Activated CD8-positive, alpha-beta T cell treated with anti-CD3 and anti-CD28 coated beads for 36 hours (primary cell): ENCODE measurements around the gene L1CAM. TPM values are rescaled to one million over a fixed set of nuclear protein-coding genes. Genes with fewer than 3 reads are reported as not detected.

Source experiments
- ATAC-seq: fragments of 200-7000 bp; cut with Tn5 transposase; one replicate; pipeline ENCODE4 v1.10.0; 2021; ENCODE audit warnings: mild to moderate bottlenecking, moderate library complexity
- CTCF ChIA-PET: fragments of 350-600 bp; sonication (Branson Sonifier 250); formaldehyde crosslinking; loops from one replicate; lab custom pipeline; 2021; ENCODE audit warnings: antibody characterized with exemption; lab: Charles Lee
- POLR2A ChIA-PET: fragments of 350-600 bp; sonication (Branson Sonifier 250); formaldehyde crosslinking; loops from one replicate; lab custom pipeline; 2021; ENCODE audit warnings: antibody characterized with exemption; lab: Charles Lee
- DNase-seq: peaks from one replicate; pipeline ENCODE4 v3.0.0-alpha.2; 2020
- H3K27ac Mint-ChIP-seq: one replicate; pipeline ENCODE4 v1.8.0; 2021; ENCODE audit warnings: mild to moderate bottlenecking, mixed read lengths
- H3K27me3 Mint-ChIP-seq: one replicate; pipeline ENCODE4 v1.8.0; 2021; ENCODE audit warnings: mixed read lengths
- H3K36me3 Mint-ChIP-seq: one replicate; pipeline ENCODE4 v1.8.0; 2021; ENCODE audit warnings: low read depth, mixed read lengths
- H3K4me1 Mint-ChIP-seq: one replicate; pipeline ENCODE4 v1.8.0; 2021; ENCODE audit warnings: low read depth, mixed read lengths
- H3K4me3 Mint-ChIP-seq: one replicate; pipeline ENCODE4 v1.8.0; 2021; ENCODE audit warnings: mild to moderate bottlenecking, moderate library complexity, mixed read lengths
- H3K9me3 Mint-ChIP-seq: one replicate; pipeline ENCODE4 v1.8.0; 2021; ENCODE audit warnings: mixed read lengths
- CTCF ChIP-seq: fragments of 200-600 bp; IDR thresholded peaks from one replicate; pipeline ENCODE4 v1.8.0; 2022; ENCODE audit warnings: antibody characterized with exemption, mild to moderate bottlenecking
- intact Hi-C: fragments of 100-400 bp; cut with micrococcal nuclease; formaldehyde crosslinking; loops from one replicate; pipeline ENCODE4 v1.10.0; 2022
- total RNA-seq, 2 experiments: library from RNA; stranded (reverse); gene quantifications; one replicate each; pipeline ENCODE4 v1.2.3, GENCODE V29; 2021

Gene L1CAM
- total RNA-seq, 2 experiments from 2014 or later = 2.1 to 2.2 TPM

DNA sequence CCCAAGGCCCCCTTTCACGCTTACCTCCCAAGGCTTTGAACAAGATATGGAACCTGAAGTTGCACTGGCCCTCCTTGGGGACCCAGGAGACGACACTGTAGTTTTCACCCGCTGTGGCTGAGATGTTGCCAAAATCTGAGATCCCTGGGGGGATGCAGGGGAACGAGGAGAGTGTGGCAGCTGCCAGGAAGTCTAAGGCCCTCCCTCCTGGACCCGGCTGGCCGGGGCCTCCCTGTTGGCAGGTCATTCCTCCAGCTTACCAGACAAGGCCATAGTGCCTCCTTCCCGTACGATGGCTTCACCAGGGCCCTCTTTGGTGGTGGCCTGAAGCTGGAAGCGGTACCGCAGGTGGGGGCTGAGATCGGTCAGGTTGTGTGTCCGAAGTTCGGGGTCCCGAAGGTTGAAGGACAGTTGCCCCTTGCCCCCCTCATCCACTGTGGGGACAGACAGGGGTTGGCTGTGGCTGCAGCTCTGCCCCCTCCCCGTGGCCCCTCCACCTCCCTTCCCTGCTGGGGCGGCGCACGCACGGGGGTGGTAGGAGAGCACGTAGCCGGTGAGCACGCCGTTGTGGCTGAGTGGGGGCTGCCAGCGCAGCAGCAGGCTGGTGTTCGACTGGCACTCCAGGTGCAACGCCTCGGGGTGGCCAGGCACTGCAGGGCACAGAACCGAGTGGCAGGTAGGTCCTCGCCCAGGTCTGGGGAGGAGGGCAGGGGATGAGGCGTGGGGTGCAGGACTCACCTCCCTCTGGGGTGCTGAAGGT, 21.2 kb downstream of the L1CAM start:
- Mint-ChIP-seq H3K9me3 (no peaks in the 10 kb centered on the region), H3K27ac (no peak overlapping the region), H3K4me1 (no peaks in the 10 kb centered on the region), H3K36me3 (no peaks in the 10 kb centered on the region), H3K4me3 (no peak overlapping the region), H3K27me3 (no peaks in the 10 kb centered on the region)
- ChIA-PET POLR2A (no interaction called here), CTCF (no interaction called here)
- intact Hi-C loops = no loop called here
- no peak for ATAC-seq
- DNase-seq = no peak
- no peak for TF ChIP-seq CTCF

GRCh38 chrX:153864101-153864500, 21.9 kb downstream of the L1CAM start:
- ChIA-PET POLR2A (no interaction called here), CTCF (no interaction called here)
- Mint-ChIP-seq H3K4me1 (no peaks in the 10 kb centered on the region), H3K4me3 (no peak overlapping the region), H3K27me3 (no peaks in the 10 kb centered on the region), H3K9me3 (no peaks in the 10 kb centered on the region), H3K27ac (no peak overlapping the region), H3K36me3 (no peaks in the 10 kb centered on the region)
- no peak for ATAC-seq
- intact Hi-C loops = no loop called here
- TF ChIP-seq CTCF = no peak
- no peak for DNase-seq

DNA sequence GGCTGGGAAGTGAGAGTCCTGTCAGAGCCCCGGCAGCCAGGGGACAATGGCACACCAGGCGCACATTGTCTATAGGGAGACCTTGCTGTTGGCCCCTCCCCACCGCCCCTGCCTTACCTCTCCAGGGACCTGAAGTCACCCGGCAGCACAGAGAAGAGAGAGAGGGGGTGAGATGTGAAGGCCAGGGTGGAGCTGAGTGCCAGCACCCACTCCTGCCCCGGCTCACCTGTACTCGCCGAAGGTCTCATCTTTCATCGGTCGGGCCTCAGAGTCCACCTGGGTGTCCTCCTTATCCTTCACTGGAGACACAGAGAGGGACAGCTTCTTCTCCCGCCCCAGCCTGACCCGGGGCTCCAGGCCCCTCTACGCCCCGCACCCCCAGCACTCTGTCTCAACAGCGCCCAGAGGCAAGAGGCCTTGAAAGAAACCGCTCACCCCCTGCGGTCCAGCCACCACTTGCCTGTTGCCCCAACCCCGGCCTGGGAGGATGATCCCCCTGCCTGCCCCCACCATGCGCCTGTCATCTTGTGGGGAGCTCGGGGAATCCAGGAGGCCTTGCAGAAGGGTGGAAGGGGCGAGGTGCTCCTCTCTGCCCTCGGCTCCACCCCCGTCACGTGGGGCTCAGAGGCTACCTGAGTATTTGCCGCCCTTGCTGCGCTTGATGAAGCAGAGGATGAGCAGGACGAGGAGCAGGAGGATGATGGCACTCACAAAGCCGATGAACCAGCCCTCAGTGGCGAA, 22.6 kb downstream of the L1CAM start:
- Mint-ChIP-seq H3K4me3 (no peak overlapping the region), H3K4me1 (no peaks in the 10 kb centered on the region), H3K9me3 (no peaks in the 10 kb centered on the region), H3K27me3 (no peaks in the 10 kb centered on the region), H3K36me3 (no peaks in the 10 kb centered on the region), H3K27ac (no peak overlapping the region)
- ATAC-seq (no peak), DNase-seq (no peak)
- TF ChIP-seq CTCF = no peak
- intact Hi-C loops = no loop called here
- ChIA-PET POLR2A (no interaction called here), CTCF (no interaction called here)

GRCh38 chrX:153862369-153863250, 23.4 kb downstream of the L1CAM start:
- no peaks in the 10 kb centered on the region for H3K9me3 Mint-ChIP-seq
- TF ChIP-seq CTCF = no peak
- H3K4me1 Mint-ChIP-seq = peaks cover 2% of the 10 kb centered on the region
- intact Hi-C loops = no loop called here
- no peak overlapping the region for H3K4me3 Mint-ChIP-seq
- ChIA-PET POLR2A (no interaction called here), CTCF (no interaction called here)
- H3K36me3 Mint-ChIP-seq = no peaks in the 10 kb centered on the region
- ATAC-seq (no peak), DNase-seq (no peak)
- no peak overlapping the region for H3K27ac Mint-ChIP-seq
- H3K27me3 Mint-ChIP-seq = no peaks in the 10 kb centered on the region
